HCT116 (cell line): ENCODE measurements around the gene MINDY4.

Experiments
- ATF3 ChIP-seq: IDR thresholded peaks from 2 replicates; pipeline ENCODE4 v1.6.1; 2012
- CEBPB ChIP-seq: IDR thresholded peaks from 2 replicates; pipeline ENCODE4 v1.6.1; 2012; ENCODE audit warnings: low read depth
- CTCF ChIP-seq, 3 experiments: fragments of 200-600 bp in 1 of 3; sonication (generic) in 1 of 3; IDR thresholded peaks in 2 of 3; conservative IDR thresholded peaks in 1 of 3; 2 replicates each; pipeline ENCODE4 v1.5.1; 2012 to 2017; ENCODE audit warnings: low read depth in 2 of 3, low read length in 2 of 3, antibody characterized with exemption in 1 of 3, borderline replicate concordance in 1 of 3, control low read depth in 1 of 3, mild to moderate bottlenecking in 1 of 3, mixed read lengths in 1 of 3, mixed run types in 1 of 3, moderate library complexity in 1 of 3; ENCODE audit not compliant: insufficient read depth in 1 of 3
- ELF1 ChIP-seq: IDR thresholded peaks from 2 replicates; pipeline ENCODE4 v1.6.1; 2012; ENCODE audit warnings: low read depth, borderline replicate concordance
- EZH2 ChIP-seq: fragments of 200-600 bp; sonication (generic); IDR thresholded peaks from 2 replicates; pipeline ENCODE4 v1.6.1; 2017; ENCODE audit warnings: antibody characterized with exemption, mixed run types
- EZH2phosphoT487 ChIP-seq: fragments of 200-600 bp; IDR thresholded peaks from 2 replicates; pipeline ENCODE4 v1.6.1; 2018; ENCODE audit warnings: antibody characterized with exemption, borderline replicate concordance
- POLR2A ChIP-seq: IDR thresholded peaks from 2 replicates; pipeline ENCODE4 v1.7.0; 2011; ENCODE audit warnings: borderline replicate concordance; ENCODE audit not compliant: insufficient read depth, insufficient read length; ENCODE audit errors: extremely low read depth
- POLR2AphosphoS5 ChIP-seq: IDR thresholded peaks from 2 replicates; pipeline ENCODE4 v1.6.1; 2011; ENCODE audit warnings: mild to moderate bottlenecking, low read depth, low read length, moderate library complexity
- TCF7L2 ChIP-seq: IDR thresholded peaks from 2 replicates; pipeline ENCODE4 v1.7.0; 2011; ENCODE audit warnings: borderline replicate concordance, inconsistent platforms; ENCODE audit not compliant: insufficient read depth, insufficient read length; ENCODE audit errors: extremely low read depth
- YY1 ChIP-seq: IDR thresholded peaks from 2 replicates; pipeline ENCODE4 v1.6.1; 2011; ENCODE audit warnings: low read length, low read depth, moderate library complexity, mild to moderate bottlenecking; ENCODE audit not compliant: insufficient replicate concordance; ENCODE audit errors: extremely low read depth
- ZFX ChIP-seq: fragments of 450-650 bp; IDR thresholded peaks from 2 replicates; pipeline ENCODE4 v1.6.1; 2017

GRCh38 chr7:30815951-30816644 is 44.9 kb downstream of the MINDY4 start:
- TF ChIP-seq CEBPB (no peak), EZH2 (no peak), EZH2phosphoT487 (no peak), POLR2A (no peak), TCF7L2 (no peak), CTCF (IDR thresholded peaks at IDR 0.05 in 2 of 3, conservative IDR thresholded peaks at IDR 0.05 in 1 of 3; ENCODE audit: borderline replicate concordance in 1 of 3, insufficient read depth in 1 of 3, low read depth in 2 of 3, low read length in 2 of 3) (no peak), ELF1 (no peak), ATF3 (no peak), POLR2AphosphoS5 (no peak), ZFX (no peak), YY1 (no peak)
